GM10248 (cell line): ENCODE measurements around the gene TMEM135.

ENCODE experiments used
- CTCF ChIA-PET: fragments of 300-600 bp; sonication (Branson Sonifier 250); formaldehyde crosslinking; extraction: SDS; loops from one replicate; lab custom pipeline; 2021; ENCODE audit warnings: antibody characterized with exemption; lab: Yijun Ruan, JAX
- POLR2A ChIA-PET: fragments of 350-650 bp; sonication (Branson Sonifier 250); formaldehyde crosslinking; extraction: SDS; loops from one replicate; lab custom pipeline; 2020; ENCODE audit warnings: antibody characterized with exemption; lab: Yijun Ruan, JAX
- DNase-seq: peaks from one replicate; pipeline ENCODE4 v3.0.0; 2012; ENCODE audit errors: extremely low spot score
- CTCF ChIP-seq: IDR thresholded peaks from 2 replicates; pipeline ENCODE4 v1.5.1; 2012; ENCODE audit warnings: mild to moderate bottlenecking, low read depth; ENCODE audit errors: extremely low read depth, missing control alignments, control extremely low read depth

Gene TMEM135

GRCh38 chr11:87043894-87044293 is 6.2 kb downstream of the TMEM135 start:
- ChIA-PET CTCF (no interaction called here), POLR2A (no interaction called here)
- no peak for TF ChIP-seq CTCF
- DNase-seq = no peak

GRCh38 chr11:87046824-87047223 is 9.1 kb downstream of the TMEM135 start:
- POLR2A ChIA-PET = no interaction called here
- no peak for TF ChIP-seq CTCF
- DNase-seq = no peak
- CTCF ChIA-PET = no interaction called here

GRCh38 chr11:87056091-87056490 is 18.4 kb downstream of the TMEM135 start:
- no peak for DNase-seq
- CTCF ChIA-PET = no interaction called here
- no peak for TF ChIP-seq CTCF
- POLR2A ChIA-PET = no interaction called here

- TF ChIP-seq CTCF = no peak
- CTCF ChIA-PET = interaction anchor here (0.9 to 1.2 kb wide), 3 partner anchors 13 to 20 kb away, joined by 3 read pairs; partner anchors contain the start of gene TMEM135
- POLR2A ChIA-PET = no interaction called here
- no peak for DNase-seq
Measured at GRCh38 chr11:87057749-87058148, 20.0 kb downstream of the TMEM135 start.

- TF ChIP-seq CTCF = no peak
Measured at GRCh38 chr11:87059596-87060390, 22.1 kb downstream of the TMEM135 start.

GRCh38 chr11:87061766-87062165 is 24.0 kb downstream of the TMEM135 start:
- POLR2A ChIA-PET = no interaction called here
- CTCF ChIA-PET = no interaction called here
- TF ChIP-seq CTCF = no peak
- DNase-seq = no peak

More at GRCh38 chr11:87059596-87060390, 22.1 kb downstream of the TMEM135 start:
- DNase-seq = no peak
- ChIA-PET POLR2A (no interaction called here), CTCF (interaction anchor here (0.6 to 1.5 kb wide), 2 partner anchors 17 to 35 kb away, joined by 3 read pairs; no protein-coding TSS in a partner anchor)
